Fibroblast of skin of scalp (primary cell): ENCODE data around the gene CCDC120.
A peak's percentile ranks its signal among the peaks of the same experiment; 100 is the strongest.

Experiments used
- DNase-seq: peaks from one replicate; pipeline ENCODE4 v3.0.0-alpha.2; 2013

CCDC120 gene

DNA sequence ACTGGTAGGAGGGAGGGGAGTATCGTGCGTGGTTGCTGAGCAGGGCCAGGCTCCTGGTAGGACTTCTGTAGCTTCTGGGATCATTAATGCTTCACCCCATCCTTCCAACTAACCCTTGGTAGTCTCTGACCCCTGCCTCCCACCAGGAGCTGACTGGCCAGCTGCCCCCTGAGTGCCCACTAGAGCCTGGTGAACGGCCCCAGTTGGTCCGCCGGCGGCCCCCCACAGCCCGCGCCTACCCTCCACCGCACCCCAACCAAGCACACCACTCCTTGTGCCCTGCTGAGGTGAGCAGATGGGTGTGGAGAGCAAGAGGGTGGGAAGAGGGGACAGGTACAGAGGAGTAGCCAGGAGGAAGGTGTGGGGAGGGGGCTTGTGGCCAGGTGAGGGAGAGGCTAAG lies 4.9 kb downstream of the CCDC120 start:
- no peak for DNase-seq

DNA sequence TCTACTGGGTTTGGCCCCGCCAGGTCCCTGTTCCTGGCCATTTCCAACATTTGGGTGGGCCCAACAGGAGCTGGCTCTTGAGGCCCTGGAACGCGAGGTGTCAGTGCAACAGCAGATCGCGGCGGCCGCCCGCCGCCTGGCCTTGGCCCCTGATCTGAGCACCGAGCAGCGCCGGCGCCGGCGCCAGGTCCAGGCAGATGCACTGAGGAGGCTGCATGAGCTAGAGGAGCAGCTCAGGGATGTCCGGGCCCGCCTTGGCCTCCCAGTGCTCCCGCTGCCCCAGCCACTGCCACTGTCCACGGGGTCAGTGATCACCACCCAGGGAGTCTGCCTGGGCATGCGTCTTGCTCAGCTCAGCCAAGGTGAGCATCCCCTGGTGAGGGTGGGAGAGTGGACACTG lies 5.5 kb downstream of the CCDC120 start:
- DNase-seq: no peak

DNA sequence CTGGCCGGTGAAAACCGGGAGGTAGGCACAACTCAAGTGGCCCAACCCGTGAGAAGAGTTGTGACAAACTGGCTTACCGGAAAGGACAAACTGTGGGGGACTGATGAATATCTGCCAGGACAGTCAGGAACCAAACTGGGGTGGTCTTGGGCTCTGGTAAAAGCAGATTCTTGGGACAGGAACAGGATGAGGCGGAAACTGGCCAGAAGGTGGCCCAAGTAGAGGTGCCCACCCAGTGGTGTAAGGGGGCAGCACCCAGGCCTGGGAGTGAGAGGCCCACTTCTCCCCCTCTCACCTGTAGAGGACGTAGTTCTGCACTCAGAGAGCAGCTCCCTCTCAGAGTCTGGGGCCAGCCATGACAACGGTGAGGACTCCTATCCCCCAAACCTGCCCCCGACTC lies 5.9 kb downstream of the CCDC120 start:
- no peak for DNase-seq

DNA sequence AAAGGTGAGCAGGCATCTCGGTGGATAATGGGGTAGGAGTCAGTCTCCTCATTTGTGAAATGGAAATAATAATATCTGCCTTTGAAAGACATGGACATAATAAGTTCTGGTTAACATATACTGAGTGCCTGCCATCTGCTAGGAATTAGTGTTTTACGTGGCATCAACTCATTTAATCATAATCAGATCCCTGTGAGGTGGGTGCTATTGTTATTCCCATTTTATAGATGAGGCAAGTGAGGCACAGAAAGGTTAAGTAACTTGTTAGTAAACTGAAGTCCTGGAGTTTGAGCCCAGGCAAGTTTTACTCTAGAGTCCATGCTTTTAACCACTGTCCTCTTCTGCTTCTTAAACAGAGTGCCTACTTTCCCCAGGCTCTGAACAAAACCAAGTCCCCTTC lies 7.5 kb downstream of the CCDC120 start:
- no peak for DNase-seq

DNA sequence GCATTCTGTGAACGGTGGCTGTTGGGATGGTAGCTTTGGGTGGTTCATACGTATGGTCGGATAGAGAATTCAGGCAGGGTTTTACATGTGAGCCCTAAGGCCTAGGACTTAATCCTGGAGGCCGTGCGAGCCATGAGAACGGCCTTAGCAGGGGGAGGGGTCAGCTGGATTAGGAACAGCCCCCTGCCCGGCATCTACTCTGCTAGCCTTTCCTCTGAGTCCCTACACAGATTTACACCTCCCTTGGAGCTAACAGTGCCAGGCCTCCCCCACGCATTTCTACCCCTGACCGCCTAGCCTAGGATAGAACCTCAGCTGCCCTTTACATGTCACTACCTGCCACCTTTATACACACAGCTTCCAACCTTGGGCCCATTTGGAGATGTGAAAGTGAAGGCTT lies 7.9 kb downstream of the CCDC120 start:
- no peak for DNase-seq

DNA sequence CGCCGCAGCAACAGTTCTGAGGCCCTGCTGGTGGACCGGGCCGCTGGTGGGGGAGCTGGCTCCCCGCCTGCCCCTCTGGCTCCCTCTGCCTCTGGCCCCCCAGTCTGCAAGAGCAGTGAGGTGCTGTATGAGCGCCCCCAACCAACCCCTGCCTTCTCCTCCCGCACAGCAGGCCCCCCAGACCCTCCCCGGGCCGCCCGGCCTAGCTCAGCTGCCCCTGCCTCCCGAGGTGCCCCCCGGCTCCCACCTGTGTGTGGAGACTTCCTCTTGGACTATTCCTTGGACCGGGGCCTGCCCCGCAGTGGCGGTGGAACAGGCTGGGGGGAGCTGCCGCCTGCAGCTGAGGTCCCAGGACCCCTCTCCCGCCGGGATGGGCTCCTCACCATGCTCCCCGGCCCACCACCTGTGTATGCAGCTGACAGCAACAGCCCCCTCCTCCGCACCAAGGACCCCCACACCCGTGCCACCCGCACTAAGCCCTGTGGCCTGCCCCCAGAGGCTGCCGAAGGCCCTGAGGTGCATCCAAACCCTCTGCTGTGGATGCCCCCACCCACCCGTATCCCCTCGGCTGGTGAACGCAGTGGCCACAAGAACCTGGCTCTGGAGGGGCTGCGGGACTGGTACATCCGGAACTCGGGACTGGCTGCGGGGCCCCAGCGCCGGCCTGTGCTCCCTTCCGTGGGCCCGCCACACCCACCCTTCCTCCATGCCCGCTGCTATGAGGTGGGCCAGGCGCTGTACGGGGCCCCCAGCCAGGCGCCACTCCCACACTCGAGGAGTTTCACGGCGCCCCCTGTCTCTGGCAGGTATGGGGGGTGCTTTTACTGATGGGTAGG lies 8.7 kb downstream of the CCDC120 start:
- no peak for DNase-seq

DNA sequence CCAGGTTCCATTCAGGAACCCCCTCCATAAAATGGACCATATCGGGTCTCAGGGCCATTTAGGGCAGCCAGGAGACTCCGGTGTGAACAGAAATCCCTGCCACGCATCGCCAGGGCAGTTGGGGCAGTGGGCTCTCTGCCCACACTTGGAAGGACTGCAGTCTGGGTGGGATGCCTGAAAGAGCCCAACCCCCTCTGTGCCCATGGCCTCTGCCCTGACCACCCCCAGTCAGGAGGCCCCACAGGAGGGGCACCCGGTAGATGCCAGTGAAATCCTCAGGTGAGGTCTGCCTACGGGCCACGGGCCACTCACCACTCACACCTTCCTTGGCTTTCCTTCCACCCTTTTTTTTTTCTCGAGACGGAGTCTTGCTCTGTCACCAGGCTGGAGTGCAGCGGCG lies 10.2 kb downstream of the CCDC120 start:
- no peak for DNase-seq

DNA sequence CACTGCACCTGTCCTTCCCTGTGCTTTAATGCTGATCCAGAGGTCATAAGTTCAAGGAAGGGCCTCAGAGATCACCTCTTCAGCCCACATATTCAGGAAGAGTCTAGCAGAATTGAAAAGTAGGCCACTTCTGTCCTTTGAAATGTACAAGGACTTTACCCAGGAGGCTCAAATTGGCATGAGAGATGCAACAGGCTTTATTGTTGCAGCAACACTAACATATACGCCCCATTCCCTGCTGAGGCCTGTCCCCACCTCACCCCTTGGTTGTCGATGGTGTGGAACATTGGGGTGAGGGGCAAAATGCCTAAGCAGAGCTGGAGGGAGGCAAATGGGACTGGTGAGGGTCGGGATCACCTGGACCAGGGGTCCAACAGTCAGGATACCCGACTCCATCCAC lies 12.2 kb downstream of the CCDC120 start:
- DNase-seq: no peak

DNA sequence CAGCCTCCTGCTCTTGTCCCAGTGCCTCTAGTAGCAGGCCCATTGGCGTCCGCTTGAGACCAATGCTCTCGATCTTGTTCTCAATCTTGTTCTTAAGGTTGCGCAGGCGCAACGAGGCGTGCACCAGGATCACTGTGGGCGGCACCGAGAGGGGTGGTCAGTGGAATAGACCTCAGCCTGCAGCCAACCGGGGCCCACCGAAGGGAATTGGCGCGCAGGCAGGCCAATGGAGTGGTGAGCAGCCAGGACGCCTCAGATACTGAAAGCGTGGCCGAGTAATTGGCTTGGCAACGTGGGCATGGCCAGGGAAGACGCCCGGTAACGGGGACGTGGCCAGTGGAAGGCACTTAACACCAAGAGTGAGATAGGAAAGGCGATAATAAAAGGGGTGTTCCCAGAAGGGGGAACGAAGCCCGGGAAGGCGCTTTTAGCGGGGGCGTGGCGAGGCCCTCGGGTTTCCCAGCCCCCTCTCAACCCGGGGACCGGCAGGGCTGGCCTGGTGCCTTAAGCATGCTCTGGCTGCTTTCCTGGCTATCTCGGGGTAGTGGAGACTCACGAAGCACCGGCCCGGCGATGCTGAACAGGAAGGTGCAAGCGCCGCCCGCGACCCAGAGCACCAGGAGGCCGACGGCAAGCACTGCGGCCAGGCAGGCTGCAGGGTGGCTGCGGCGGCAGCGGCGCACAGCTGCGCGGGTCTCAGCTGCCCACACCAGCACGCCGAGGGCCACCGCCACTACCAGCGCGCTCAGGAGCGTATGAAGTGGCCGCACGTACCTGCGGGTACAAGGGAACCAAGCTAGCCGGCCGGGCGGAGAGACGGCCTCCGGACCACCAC lies 13.3 kb downstream of the CCDC120 start:
- DNase-seq: peak; percentile 56

DNA sequence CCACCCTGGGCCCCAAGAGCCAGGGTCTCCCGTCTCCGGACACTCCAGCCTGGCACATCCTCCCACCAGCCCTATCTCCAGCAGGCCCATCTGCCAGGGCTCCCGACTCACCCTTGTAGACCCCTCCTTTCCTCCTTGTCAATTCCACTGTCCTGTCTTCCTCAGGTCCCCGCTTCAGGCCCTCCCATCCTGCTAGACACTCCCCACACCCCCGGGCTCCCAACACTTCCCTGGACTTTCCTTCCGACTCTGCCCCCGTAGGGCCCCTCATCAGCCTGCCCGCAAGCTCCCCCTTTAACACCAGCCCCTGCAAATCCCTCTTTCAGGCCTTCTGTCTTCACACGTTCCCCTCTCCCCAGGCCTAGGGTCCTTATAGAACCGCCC lies 13.9 kb downstream of the CCDC120 start:
- DNase-seq: no peak

DNA sequence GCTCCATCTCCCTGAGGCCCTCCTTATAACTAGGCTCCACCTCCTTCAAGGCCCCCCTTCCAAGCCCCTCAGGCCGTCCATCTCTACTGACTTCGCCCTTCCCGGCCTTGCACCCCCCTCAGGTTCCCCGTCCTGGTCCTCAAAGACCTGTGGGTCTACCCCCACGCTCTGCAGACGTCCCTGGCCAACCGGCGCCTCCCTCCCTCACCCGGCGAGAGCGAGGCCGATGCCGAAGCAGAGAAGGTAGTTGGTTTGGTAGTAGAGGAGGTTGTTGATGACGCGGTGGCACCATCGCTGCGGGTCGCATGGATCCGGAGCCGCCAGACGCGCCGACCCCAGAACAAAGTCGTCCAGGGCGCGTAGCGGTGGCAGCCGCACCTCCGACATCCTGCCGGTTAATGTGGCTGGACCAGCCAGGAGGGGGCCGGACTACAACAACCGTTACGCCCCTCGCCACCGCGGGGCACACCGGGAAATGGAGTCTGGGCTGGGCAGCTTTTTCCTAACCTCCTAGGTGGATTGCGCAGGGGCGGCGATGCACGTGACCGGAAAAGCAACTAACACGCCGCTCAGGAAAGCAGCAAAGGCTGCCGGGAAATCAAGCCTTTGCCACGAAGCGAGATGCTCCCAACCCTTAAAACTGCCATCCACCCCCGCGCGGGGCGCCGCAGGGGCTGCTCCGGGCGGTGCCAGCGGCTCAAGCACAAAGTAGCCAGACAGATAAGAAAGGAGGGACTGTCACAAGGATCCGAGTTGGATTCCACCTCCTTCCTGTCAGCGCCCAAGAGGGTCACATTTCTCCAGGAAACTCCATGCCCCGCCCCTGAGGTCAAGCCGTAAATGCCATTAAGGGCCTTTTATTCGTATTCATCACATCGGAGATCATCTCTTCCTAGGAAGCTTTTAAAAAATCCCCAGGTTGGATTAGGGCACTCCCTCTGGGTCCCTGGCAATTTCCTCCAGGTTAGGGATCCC lies 15.1 kb downstream of the CCDC120 start, which contains the start of gene PRAF2:
Gene PRAF2 (minus strand): TSS at position 402 of the 975 bp plus-strand sequence. CDS start 15 bp downstream, at position 387.
- peak; percentile 93 for DNase-seq

DNA sequence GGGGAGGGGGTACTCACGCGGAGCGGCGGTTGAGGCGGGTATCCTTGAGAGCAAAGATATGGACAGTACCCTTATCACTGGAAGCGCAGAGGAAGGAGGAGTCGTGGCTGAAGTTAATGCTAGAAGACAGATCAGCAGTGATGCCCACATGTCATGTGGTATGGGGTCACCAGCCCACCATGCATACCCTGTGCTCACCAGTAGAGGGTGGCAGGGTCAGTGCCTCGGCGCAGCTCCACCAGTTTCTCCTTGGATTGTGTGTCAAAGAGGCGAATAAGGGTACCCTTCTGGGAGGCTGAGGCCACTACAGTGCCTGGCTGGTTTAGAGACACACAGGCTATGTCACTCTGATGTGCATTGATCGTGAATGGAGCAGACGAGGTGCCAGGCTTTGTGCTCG lies 16.5 kb downstream of the CCDC120 start:
- no peak for DNase-seq

DNA sequence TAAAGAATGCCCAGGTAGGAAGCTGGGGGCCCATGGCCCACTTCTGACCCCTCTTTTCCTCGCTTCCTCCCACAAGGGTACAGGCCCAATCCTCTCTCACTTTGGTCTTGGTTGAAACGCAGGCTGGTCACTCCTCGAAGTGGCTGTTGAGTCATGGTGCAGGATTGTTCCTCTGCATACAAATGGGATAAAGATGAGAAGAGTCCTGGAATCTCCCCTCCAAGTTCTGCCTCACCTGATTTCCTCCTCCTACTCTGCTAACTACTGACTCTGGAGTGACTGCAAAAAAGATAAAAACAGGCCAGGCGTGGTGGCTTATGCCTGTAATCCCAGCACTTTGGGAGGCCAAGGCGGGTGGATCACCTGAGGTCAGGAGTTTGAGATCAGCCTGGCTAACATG lies 19.1 kb downstream of the CCDC120 start:
- no peak for DNase-seq

DNA sequence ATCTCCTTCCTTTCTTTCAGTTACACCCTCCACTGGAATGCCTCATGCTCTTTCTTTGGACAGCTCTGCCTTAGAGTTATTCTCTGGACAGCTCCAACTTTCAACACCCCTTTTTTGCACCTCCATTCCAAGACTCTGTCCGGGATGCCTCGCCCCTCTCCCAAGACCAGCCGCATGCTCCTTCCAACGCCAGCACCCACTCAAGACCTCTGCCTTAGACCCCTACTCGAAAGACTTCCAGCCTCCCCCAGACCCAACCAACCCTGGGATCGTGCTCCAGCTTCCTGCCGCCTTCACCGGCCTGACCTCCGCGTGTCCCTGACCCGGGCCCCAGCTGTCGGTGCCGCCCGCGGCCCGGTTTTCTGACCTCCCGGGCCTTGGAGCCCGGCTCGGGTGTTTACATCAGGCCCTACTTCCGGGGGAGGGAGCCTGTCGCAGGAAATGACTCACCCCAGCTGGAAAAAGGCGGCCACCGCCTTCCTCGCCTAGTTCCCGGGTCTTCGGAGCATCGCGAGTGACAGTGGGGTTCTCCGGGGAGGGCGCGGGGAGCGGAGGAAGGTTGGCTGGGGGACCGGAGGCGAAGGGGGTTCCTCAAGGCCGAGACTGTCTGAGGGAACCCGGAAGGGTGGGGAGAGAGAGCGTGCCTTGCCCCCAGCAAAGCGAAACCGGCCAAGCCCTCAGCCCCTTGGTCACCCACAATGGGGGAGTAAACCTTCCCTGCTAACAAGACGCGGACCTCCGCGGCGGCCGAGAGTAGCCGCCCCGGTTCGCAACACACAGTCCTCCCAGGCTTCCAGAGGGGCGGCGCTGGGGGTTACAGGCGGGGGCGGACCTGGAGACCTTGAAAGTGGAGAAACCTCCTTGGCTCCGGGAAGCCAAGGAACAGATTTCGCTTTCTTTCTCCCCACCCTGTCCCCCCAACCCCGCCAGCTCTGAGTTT lies 21.0 kb downstream of the CCDC120 start, which contains the start of gene WDR45:
Gene WDR45 (minus strand): TSS at position 399 of the 940 bp plus-strand sequence. CDS start 1,792 bp downstream, outside the sequence.
- peak; percentile 76 for DNase-seq

DNA sequence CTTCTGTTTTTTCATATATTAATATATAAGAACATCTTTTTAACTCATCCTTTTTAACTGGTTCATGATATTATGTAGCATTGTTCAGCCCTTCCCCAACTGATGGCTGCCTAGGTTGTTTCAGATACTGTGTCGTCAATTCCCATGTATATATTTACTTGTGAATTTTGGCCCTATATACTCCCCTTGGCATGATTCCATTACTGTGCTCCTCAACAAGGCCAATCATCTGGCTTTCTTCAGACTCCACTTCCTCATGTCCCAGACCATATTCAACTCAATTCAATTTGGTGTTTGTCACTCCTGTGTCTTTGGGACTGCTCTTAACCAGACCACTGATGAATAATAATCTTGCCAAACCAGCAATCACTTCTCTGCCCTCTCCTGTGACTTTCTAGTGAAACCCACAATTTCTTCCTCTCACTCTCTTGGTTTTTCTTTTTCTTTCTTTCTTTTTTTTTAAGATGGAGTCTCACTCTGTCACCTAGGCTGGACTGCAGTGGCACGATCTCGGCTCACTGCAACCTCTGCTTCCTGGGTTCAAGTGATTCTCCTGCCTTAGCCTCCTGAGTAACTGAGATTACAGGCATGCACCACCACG lies 23.6 kb downstream of the CCDC120 start:
- DNase-seq: no peak

DNA sequence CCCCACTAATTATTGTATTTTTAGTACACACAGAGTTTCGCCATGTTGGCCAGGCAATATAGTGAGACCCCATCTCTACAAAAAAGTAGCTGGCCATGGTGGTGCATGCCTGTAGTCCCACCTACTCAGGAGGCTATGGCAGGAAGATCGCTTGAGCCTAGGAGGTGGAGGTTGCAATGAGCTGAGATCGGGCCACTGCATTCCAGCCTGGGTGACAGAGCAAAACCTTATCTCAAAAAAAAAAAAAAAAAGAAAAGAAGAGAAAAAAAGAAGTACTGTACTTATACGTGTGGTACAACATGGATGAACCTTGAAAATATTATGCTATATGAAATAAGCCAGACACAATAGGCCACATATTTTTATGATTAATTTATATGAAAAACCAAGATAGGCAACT lies 30.8 kb downstream of the CCDC120 start:
- DNase-seq: no peak

DNA sequence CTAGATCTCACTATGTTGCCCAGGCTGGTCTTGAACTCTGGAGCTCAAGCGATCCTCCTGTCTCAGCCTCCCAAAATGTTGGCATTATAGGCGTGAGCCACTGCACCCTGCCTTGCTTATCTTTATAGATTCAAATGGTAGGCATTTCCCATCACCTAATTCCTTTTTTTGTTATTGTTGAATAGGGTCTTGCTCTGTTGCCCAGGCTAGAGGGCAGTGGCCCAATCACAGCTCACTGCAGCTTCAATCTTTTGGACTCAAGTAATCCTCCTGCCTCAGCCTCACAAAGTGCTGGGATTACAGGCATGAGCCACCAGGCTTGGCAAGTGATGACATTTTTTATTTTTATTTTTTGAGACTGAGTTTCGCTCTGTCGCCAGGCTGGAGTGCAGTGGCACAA lies 37.6 kb downstream of the CCDC120 start:
- DNase-seq: no peak

DNA sequence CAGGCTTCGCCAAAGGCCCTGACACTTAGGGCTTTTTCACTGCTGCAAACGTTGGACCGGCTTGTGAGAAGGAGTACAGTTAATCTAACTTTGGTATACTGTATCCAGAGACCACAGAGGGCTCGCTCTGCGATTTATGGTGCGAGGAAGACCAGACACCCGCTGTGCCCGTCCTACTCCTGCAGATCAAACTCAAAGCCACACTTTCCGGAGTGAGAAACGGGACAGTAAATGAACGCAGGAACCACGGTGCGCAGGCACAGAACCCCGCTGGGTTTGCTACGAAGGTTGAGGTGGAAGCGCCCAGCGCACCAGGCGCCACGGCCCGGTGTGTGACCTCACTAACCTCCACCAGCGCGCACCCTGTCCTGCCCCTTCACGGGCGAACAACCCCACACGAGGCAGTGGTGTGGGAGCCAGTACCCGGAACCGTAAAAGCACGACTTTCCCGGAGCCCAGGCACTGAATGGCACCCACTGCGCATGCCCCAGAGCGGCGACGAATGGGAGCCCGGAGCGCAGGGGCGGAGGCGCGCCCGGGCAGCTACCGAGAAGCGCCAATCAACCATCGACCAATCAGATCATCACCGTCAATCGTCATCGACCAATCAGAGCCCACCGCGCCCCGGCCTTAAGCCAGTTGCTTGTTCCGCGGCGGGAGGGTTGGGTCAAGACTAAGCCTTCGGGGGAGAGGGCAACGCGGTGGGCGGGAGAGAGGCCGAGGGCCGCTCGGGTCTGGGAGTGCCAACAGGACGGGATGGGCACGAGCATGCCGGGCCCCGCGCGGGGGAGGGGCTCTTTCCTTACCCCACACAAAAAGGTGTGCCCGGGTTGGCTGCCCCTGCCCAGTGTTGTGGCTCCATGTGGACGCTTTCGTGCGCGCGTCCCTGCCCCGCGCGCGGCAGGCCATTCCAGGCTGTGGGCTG lies 42.2 kb downstream of the CCDC120 start:
- DNase-seq: peak; percentile 90

DNA sequence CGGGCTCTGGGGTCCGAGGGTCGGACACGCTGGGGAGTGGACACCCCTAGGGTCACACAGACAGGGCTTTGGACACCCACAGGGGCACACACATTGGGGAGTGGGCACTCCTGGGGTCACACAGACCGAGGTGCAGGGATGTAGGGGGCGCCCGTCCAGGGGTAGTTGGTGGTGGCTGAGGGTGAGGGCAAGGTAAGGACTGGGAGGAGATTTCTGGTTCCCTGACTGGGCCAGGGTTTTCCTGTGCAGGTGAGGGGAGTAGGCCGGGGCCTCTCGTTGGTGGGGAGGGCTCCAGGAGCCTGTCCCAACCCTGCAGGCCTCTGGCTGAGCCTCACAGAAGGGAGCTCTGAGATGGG lies 42.8 kb downstream of the CCDC120 start:
- no peak for DNase-seq

DNA sequence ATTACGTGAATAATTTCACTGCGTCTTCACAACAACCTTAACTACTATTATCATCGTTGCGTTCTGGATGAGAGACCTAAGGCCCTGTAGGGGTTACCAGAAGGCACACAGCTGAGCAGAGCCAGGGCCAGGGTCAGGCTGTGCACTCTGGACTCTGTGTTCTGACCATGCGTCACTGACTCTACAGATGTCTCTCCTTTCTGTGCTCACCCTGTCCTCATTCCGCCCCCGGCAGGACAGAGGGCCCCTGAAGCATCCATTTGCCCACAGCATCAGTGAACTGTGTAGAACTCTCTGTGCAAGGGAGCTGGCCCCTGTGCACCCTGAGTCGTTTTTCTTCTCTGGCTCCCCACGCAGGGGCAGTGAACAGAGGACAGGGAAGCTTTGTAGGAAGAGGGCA lies 43.4 kb downstream of the CCDC120 start:
- DNase-seq: no peak
